Parathyroid adenoma (tissue), 2 donors: ENCODE measurements around the gene TNFSF18.

Experiments
- H2AFZ ChIP-seq: fragments of 300-600 bp; sonication (generic); one replicate; pipeline ENCODE4 v1.7.0; 2017; ENCODE audit warnings: antibody characterized with exemption, mild to moderate bottlenecking
- H3K27ac ChIP-seq: fragments of 300-600 bp; sonication (generic); one replicate; pipeline ENCODE4 v1.7.0; 2017
- H3K27me3 ChIP-seq: fragments of 300-600 bp; sonication (generic); one replicate; pipeline ENCODE4 v1.7.0; 2017; ENCODE audit warnings: low read length; ENCODE audit not compliant: control insufficient read depth, insufficient read depth
- H3K36me3 ChIP-seq: fragments of 300-600 bp; sonication (generic); one replicate; pipeline ENCODE4 v1.7.0; 2017; ENCODE audit warnings: low read length; ENCODE audit not compliant: control insufficient read depth, insufficient read depth
- H3K4me1 ChIP-seq: fragments of 300-600 bp; sonication (generic); one replicate; pipeline ENCODE4 v1.7.0; 2017; ENCODE audit warnings: control low read depth
- H3K4me2 ChIP-seq: fragments of 300-600 bp; sonication (generic); one replicate; pipeline ENCODE4 v1.7.0; 2017; ENCODE audit warnings: low read length
- H3K4me3 ChIP-seq: fragments of 300-600 bp; sonication (generic); one replicate; pipeline ENCODE4 v1.7.0; 2017; ENCODE audit warnings: low read depth, low read length
- H3K79me2 ChIP-seq: fragments of 300-600 bp; sonication (generic); one replicate; pipeline ENCODE4 v1.7.0; 2017; ENCODE audit warnings: control low read depth
- H3K9ac ChIP-seq: fragments of 300-600 bp; sonication (generic); one replicate; pipeline ENCODE4 v1.7.0; 2017; ENCODE audit warnings: mild to moderate bottlenecking
- H3K9me3 ChIP-seq: fragments of 300-600 bp; sonication (generic); one replicate; pipeline ENCODE4 v1.7.0; 2017; ENCODE audit warnings: low read length; ENCODE audit not compliant: control insufficient read depth
- CTCF ChIP-seq: fragments of 300-600 bp; sonication (generic); IDR thresholded peaks from one replicate; pipeline ENCODE4 v1.7.0; 2017; ENCODE audit warnings: antibody characterized with exemption, mild to moderate bottlenecking
- donor health status: primary hyperparathyroidism.

TNFSF18 gene

DNA sequence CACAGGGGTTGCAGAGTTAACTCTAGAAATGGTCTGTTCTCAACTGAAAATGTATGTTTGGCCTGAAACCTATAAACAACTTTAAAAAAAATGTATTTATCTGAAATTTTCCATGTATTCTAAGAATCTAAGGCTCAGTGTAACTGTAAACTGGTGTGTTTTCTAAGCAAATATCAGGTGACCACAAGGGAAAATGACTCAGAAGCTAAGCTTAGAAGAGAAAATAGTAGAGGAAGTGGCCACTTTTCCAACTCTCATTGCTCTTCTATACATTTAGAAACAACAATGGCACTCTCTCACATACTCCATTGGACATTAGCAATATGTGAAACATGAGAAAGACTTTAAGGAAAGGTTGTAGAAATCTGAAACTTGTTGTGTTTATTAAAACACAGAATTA, 7.5 kb downstream of the TNFSF18 start:
- H3K4me1 ChIP-seq: peaks cover 1% of the 10 kb centered on the region
- H3K4me2 ChIP-seq: no peak overlapping the region
- TF ChIP-seq CTCF: no peak
- no peaks in the 10 kb centered on the region for H3K79me2 ChIP-seq
- no peaks in the 10 kb centered on the region for H3K27me3 ChIP-seq
- no peak overlapping the region for H3K4me3 ChIP-seq
- no peak overlapping the region for H3K9ac ChIP-seq
- H2AFZ ChIP-seq: no peak overlapping the region
- H3K27ac ChIP-seq: no peak overlapping the region
- H3K36me3 ChIP-seq: no peaks in the 10 kb centered on the region
- H3K9me3 ChIP-seq: no peaks in the 10 kb centered on the region

DNA sequence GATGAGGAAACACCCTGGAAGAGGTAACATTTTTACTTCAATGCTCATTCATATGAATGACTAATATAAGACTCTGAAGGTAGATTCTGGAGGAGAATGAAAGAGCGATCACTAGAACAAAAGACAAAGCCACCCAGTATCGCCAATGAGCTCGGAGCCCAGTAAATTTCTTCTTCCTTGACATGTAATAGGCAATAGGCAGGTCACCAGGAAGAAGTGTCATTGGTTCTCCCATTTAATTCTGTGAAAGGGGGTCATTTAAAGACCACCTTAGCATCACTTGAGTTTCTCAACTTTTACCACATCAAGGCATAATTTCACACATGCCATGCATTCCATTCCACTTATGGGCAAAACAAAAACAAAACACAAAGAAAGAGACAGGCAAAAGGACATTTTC, 7.9 kb downstream of the TNFSF18 start:
- TF ChIP-seq CTCF: no peak

DNA sequence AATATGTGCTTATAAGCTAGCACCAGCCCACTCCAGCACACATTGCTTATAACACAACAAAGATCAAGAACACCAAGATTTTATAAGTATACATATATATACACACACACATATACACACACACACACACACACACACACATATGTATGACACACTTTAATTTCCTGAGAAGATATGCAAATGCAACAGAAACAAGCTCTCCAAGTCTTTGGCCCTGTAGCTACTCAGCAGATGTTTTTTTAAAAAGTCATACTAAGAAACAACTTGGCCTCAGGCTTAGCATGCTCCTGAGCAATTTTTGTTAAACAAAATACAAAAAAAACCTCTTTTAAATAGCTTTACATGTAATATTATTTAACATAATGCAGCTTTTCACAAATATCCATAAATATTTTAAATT, 11.1 kb downstream of the TNFSF18 start:
- no peak overlapping the region for H3K9ac ChIP-seq
- TF ChIP-seq CTCF: no peak
- no peak overlapping the region for H3K4me2 ChIP-seq
- H3K9me3 ChIP-seq: no peaks in the 10 kb centered on the region
- H3K4me1 ChIP-seq: no peaks in the 10 kb centered on the region
- H2AFZ ChIP-seq: no peak overlapping the region
- no peak overlapping the region for H3K4me3 ChIP-seq
- no peak overlapping the region for H3K27ac ChIP-seq
- H3K79me2 ChIP-seq: no peaks in the 10 kb centered on the region
- H3K36me3 ChIP-seq: no peaks in the 10 kb centered on the region
- H3K27me3 ChIP-seq: no peaks in the 10 kb centered on the region

More for the DNA sequence above, 7.9 kb downstream of the TNFSF18 start:
- Histone ChIP-seq H3K9ac (no peak overlapping the region), H3K4me2 (no peak overlapping the region), H2AFZ (no peak overlapping the region), H3K79me2 (no peaks in the 10 kb centered on the region), H3K4me3 (no peak overlapping the region), H3K36me3 (no peaks in the 10 kb centered on the region), H3K27ac (no peak overlapping the region), H3K4me1 (no peaks in the 10 kb centered on the region), H3K9me3 (no peaks in the 10 kb centered on the region), H3K27me3 (no peaks in the 10 kb centered on the region)

- Histone ChIP-seq H3K4me3 (no peak overlapping the region), H3K4me2 (no peak overlapping the region), H3K9ac (no peak overlapping the region), H2AFZ (no peak overlapping the region), H3K79me2 (no peaks in the 10 kb centered on the region), H3K4me1 (no peaks in the 10 kb centered on the region), H3K27ac (no peak overlapping the region), H3K27me3 (no peaks in the 10 kb centered on the region), H3K9me3 (no peaks in the 10 kb centered on the region), H3K36me3 (no peaks in the 10 kb centered on the region)
- TF ChIP-seq CTCF: no peak
These were observed 11.7 kb downstream of the TNFSF18 start for GRCh38 chr1:173038875-173039554.

- no peak for TF ChIP-seq CTCF
- no peaks in the 10 kb centered on the region for H3K9me3 ChIP-seq
These were observed 26.2 kb downstream of the TNFSF18 start for GRCh38 chr1:173024543-173024942.

More at GRCh38 chr1:173024543-173024942, 26.2 kb downstream of the TNFSF18 start:
- no peaks in the 10 kb centered on the region for H3K4me1 ChIP-seq
- no peak overlapping the region for H2AFZ ChIP-seq
- no peaks in the 10 kb centered on the region for H3K36me3 ChIP-seq
- no peak overlapping the region for H3K9ac ChIP-seq
- H3K27ac ChIP-seq: no peak overlapping the region
- no peaks in the 10 kb centered on the region for H3K79me2 ChIP-seq
- no peak overlapping the region for H3K4me2 ChIP-seq
- H3K27me3 ChIP-seq: no peaks in the 10 kb centered on the region
- no peak overlapping the region for H3K4me3 ChIP-seq
